Trophoblast cell (in vitro differentiated cells and primary cell): Measurements from ENCODE around the gene TPPP.

Experiments
- DNase-seq, 2 donors: peaks; one replicate each; pipeline ENCODE4 v3.0.0-alpha.2; 2016
- H2AFZ ChIP-seq: 2 replicates; pipeline ENCODE4 v1.6.1; 2013; ENCODE audit warnings: low read length, moderate library complexity, mild to moderate bottlenecking; ENCODE audit not compliant: insufficient read depth, poor library complexity
- H2AK5ac ChIP-seq: 2 replicates; pipeline ENCODE4 v1.6.1; 2013; ENCODE audit warnings: mild to moderate bottlenecking, low read length
- H2BK120ac ChIP-seq: 2 replicates; pipeline ENCODE4 v1.6.1; 2013; ENCODE audit warnings: low read length, mild to moderate bottlenecking, moderate library complexity; ENCODE audit not compliant: insufficient read depth, poor library complexity
- H2BK12ac ChIP-seq: 2 replicates; pipeline ENCODE4 v1.6.1; 2013; ENCODE audit warnings: mild to moderate bottlenecking, low read length, moderate library complexity
- H2BK5ac ChIP-seq: 2 replicates; pipeline ENCODE4 v1.6.1; 2013; ENCODE audit warnings: low read length, low read depth, moderate library complexity, mild to moderate bottlenecking; ENCODE audit not compliant: poor library complexity
- H3K14ac ChIP-seq: 2 replicates; pipeline ENCODE4 v1.6.1; 2013; ENCODE audit warnings: mild to moderate bottlenecking, low read length
- H3K18ac ChIP-seq: 2 replicates; pipeline ENCODE4 v1.6.1; 2013; ENCODE audit warnings: mild to moderate bottlenecking, low read length
- H3K23ac ChIP-seq: 2 replicates; pipeline ENCODE4 v1.6.1; 2013; ENCODE audit warnings: low read length
- H3K27ac ChIP-seq: 2 replicates; pipeline ENCODE4 v1.5.1; 2013; ENCODE audit warnings: low read depth, mild to moderate bottlenecking, inconsistent platforms, low read length, moderate library complexity
- H3K27me3 ChIP-seq: 2 replicates; pipeline ENCODE4 v1.6.1; 2013; ENCODE audit warnings: inconsistent platforms, mild to moderate bottlenecking, low read length, moderate library complexity; ENCODE audit not compliant: insufficient read depth
- H3K36me3 ChIP-seq, 2 experiments: 1 replicate in 1 of 2; 2 replicates in 1 of 2; pipeline ENCODE4 v1.6.1; 2013; ENCODE audit warnings: low read length in 2 of 2, mild to moderate bottlenecking in 2 of 2, moderate library complexity in 1 of 2; ENCODE audit not compliant: insufficient read depth in 2 of 2, control insufficient read depth in 1 of 2
- H3K4ac ChIP-seq: 2 replicates; pipeline ENCODE4 v1.6.1; 2013; ENCODE audit warnings: low read depth, mild to moderate bottlenecking, low read length, moderate library complexity
- H3K4me1 ChIP-seq, 2 experiments: 1 replicate in 1 of 2; 2 replicates in 1 of 2; pipeline ENCODE4 v1.6.1; 2013; ENCODE audit warnings: low read length in 2 of 2, mild to moderate bottlenecking in 2 of 2, moderate library complexity in 1 of 2; ENCODE audit not compliant: insufficient read depth in 2 of 2, control insufficient read depth in 1 of 2
- H3K4me2 ChIP-seq: 2 replicates; pipeline ENCODE4 v1.6.1; 2013; ENCODE audit warnings: inconsistent platforms, mild to moderate bottlenecking, low read length, moderate library complexity
- H3K4me3 ChIP-seq: 2 replicates; pipeline ENCODE4 v1.5.1; 2013; ENCODE audit warnings: mild to moderate bottlenecking, low read depth, low read length, inconsistent platforms
- H3K79me1 ChIP-seq: one replicate; pipeline ENCODE4 v1.6.1; 2013; ENCODE audit warnings: low read length
- H3K79me2 ChIP-seq: 2 replicates; pipeline ENCODE4 v1.6.1; 2013; ENCODE audit warnings: low read length, mild to moderate bottlenecking; ENCODE audit not compliant: control insufficient read depth, insufficient read depth, poor library complexity
- H3K9ac ChIP-seq: 2 replicates; pipeline ENCODE4 v1.6.1; 2013; ENCODE audit warnings: mild to moderate bottlenecking, low read length
- H3K9me3 ChIP-seq: 2 replicates; pipeline ENCODE4 v1.6.1; 2013; ENCODE audit warnings: low read depth, mild to moderate bottlenecking, control low read depth, inconsistent platforms, low read length; ENCODE audit not compliant: insufficient read depth
- H4K12ac ChIP-seq: 2 replicates; pipeline ENCODE4 v1.6.1; 2013; ENCODE audit warnings: low read depth, mild to moderate bottlenecking, low read length, moderate library complexity
- H4K8ac ChIP-seq: 2 replicates; pipeline ENCODE4 v1.6.1; 2013; ENCODE audit warnings: low read depth, mild to moderate bottlenecking, low read length, moderate library complexity
- H4K91ac ChIP-seq: one replicate; pipeline ENCODE4 v1.6.1; 2013; ENCODE audit warnings: low read depth, mild to moderate bottlenecking, low read length, moderate library complexity
- WGBS: extraction: QIAGEN DNeasy Blood & Tissue Kit; methylation state at CpG from one replicate; pipeline ENCODE4 v1.1.7; 2013; ENCODE audit warnings: missing lambda C conversion rate; ENCODE audit not compliant: insufficient read length, insufficient coverage; ENCODE audit errors: extremely low coverage; 5-methylcytosine and 5-hydroxymethylcytosine counted together

TPPP gene

GRCh38 chr5:660491-661030 lies 32.6 kb downstream of the TPPP start:
- Histone ChIP-seq H2BK120ac (no peak overlapping the region), H3K79me2 (no peaks in the 10 kb centered on the region), H4K91ac (no peak overlapping the region), H3K27me3 (no peaks in the 10 kb centered on the region), H3K27ac (no peak overlapping the region), H3K9ac (no peak overlapping the region), H3K18ac (no peak overlapping the region), H3K4me3 (no peak overlapping the region), H3K23ac (no peak overlapping the region), H3K4me1 (no peaks in the 10 kb centered on the region), H3K4me2 (no peak overlapping the region), H4K8ac (no peak overlapping the region), H2AFZ (no peak overlapping the region), H2AK5ac (no peak overlapping the region), H3K4ac (no peak overlapping the region), H3K14ac (no peak overlapping the region), H3K79me1 (no peaks in the 10 kb centered on the region), H3K9me3 (peaks cover 5% of the 10 kb centered on the region), H3K36me3 (peaks cover 55 to 62% of the 10 kb centered on the region in 2 experiments), H2BK12ac (no peak overlapping the region), H2BK5ac (no peak overlapping the region), H4K12ac (no peak overlapping the region)
- no CpG with 5 or more reads among the region's 11 CpGs for WGBS
- no peak for DNase-seq

GRCh38 chr5:659496-660263 lies 33.5 kb downstream of the TPPP start:
- Histone ChIP-seq H3K23ac (no peak overlapping the region), H4K8ac (no peak overlapping the region), H2BK5ac (no peak overlapping the region), H3K27me3 (no peaks in the 10 kb centered on the region), H2BK12ac (no peak overlapping the region), H2AK5ac (no peak overlapping the region), H4K12ac (no peak overlapping the region), H4K91ac (no peak overlapping the region), H3K14ac (no peak overlapping the region), H3K27ac (no peak overlapping the region), H3K4me2 (no peak overlapping the region), H2AFZ (no peak overlapping the region), H2BK120ac (no peak overlapping the region), H3K4me1 (no peaks in the 10 kb centered on the region), H3K79me1 (no peaks in the 10 kb centered on the region), H3K79me2 (no peaks in the 10 kb centered on the region), H3K9me3 (peaks cover 5% of the 10 kb centered on the region), H3K36me3 (peaks cover 53 to 58% of the 10 kb centered on the region in 2 experiments), H3K4ac (no peak overlapping the region), H3K4me3 (no peak overlapping the region), H3K9ac (no peak overlapping the region), H3K18ac (no peak overlapping the region)
- no CpG with 5 or more reads among the region's 16 CpGs for WGBS
- DNase-seq: no peak

- H3K79me1 ChIP-seq: no peaks in the 10 kb centered on the region
- H3K4me1 ChIP-seq: no peaks in the 10 kb centered on the region
- no peak overlapping the region for H3K4me2 ChIP-seq
- H4K12ac ChIP-seq: no peak overlapping the region
- peak; percentile 79 to 91 for DNase-seq
- no peak overlapping the region for H4K8ac ChIP-seq
- H3K27ac ChIP-seq: no peak overlapping the region
- H2BK5ac ChIP-seq: no peak overlapping the region
- H3K4me3 ChIP-seq: peak overlapping the region; percentile 42
- H4K91ac ChIP-seq: no peak overlapping the region
- no peak overlapping the region for H3K9ac ChIP-seq
- no peak overlapping the region for H3K14ac ChIP-seq
- H2BK120ac ChIP-seq: no peak overlapping the region
- H3K18ac ChIP-seq: no peak overlapping the region
- no peak overlapping the region for H3K4ac ChIP-seq
- WGBS: no CpG with 5 or more reads among the region's 5 CpGs
- H3K23ac ChIP-seq: no peak overlapping the region
- peaks cover 11% of the 10 kb centered on the region for H3K9me3 ChIP-seq
- no peaks in the 10 kb centered on the region for H3K27me3 ChIP-seq
- H2AFZ ChIP-seq: no peak overlapping the region
- no peak overlapping the region for H2AK5ac ChIP-seq
- no peaks in the 10 kb centered on the region for H3K79me2 ChIP-seq
- H2BK12ac ChIP-seq: no peak overlapping the region
- H3K36me3 ChIP-seq: peaks cover 40 to 49% of the 10 kb centered on the region in 2 experiments
Observed at GRCh38 chr5:658103-658502, 35.0 kb downstream of the TPPP start.

GRCh38 chr5:657570-657969 lies 35.6 kb downstream of the TPPP start:
- H3K27me3 ChIP-seq: no peaks in the 10 kb centered on the region
- H2BK5ac ChIP-seq: no peak overlapping the region
- H3K23ac ChIP-seq: no peak overlapping the region
- H3K4me1 ChIP-seq: no peaks in the 10 kb centered on the region
- H3K9me3 ChIP-seq: peaks cover 11% of the 10 kb centered on the region
- no peak overlapping the region for H3K4ac ChIP-seq
- no peak overlapping the region for H3K18ac ChIP-seq
- H3K27ac ChIP-seq: no peak overlapping the region
- no peaks in the 10 kb centered on the region for H3K79me2 ChIP-seq
- no peak overlapping the region for H2AK5ac ChIP-seq
- no peak overlapping the region for H3K14ac ChIP-seq
- peaks cover 40 to 50% of the 10 kb centered on the region in 2 experiments for H3K36me3 ChIP-seq
- H2BK12ac ChIP-seq: no peak overlapping the region
- H4K8ac ChIP-seq: no peak overlapping the region
- no peak overlapping the region for H3K4me2 ChIP-seq
- H4K12ac ChIP-seq: no peak overlapping the region
- WGBS: no CpG with 5 or more reads among the region's 6 CpGs
- H4K91ac ChIP-seq: no peak overlapping the region
- H3K9ac ChIP-seq: no peak overlapping the region
- no peak overlapping the region for H2AFZ ChIP-seq
- H2BK120ac ChIP-seq: no peak overlapping the region
- H3K4me3 ChIP-seq: no peak overlapping the region
- no peaks in the 10 kb centered on the region for H3K79me1 ChIP-seq
- DNase-seq: peak; percentile 78 to 84
